Uterus (tissue), 2 donors: Measurements from ENCODE around the gene TRABD2B.

ENCODE experiments used
- CTCF ChIP-seq, 4 experiments: fragments of 200-600 bp in 2 of 4; fragments of 450-650 bp in 2 of 4; sonication (generic) in 2 of 4; IDR thresholded peaks; one replicate each; pipeline ENCODE4 v1.5.1; 2016 to 2019; ENCODE audit warnings: antibody characterized with exemption in 4 of 4, mild to moderate bottlenecking in 2 of 4, moderate library complexity in 1 of 4
- POLR2A ChIP-seq, 2 donors: fragments of 450-650 bp; IDR thresholded peaks; one replicate each; pipeline ENCODE4 v1.6.1; 2016; ENCODE audit warnings: antibody characterized with exemption in 2 of 2, mild to moderate bottlenecking in 1 of 2, moderate library complexity in 1 of 2

- TF ChIP-seq CTCF (IDR thresholded peaks at IDR 0.05): no peak
- no peak for TF ChIP-seq POLR2A (IDR thresholded peaks at IDR 0.05)
Observed at GRCh38 chr1:47987601-47988000, 9.6 kb downstream of the TRABD2B start.
